Hematopoietic multipotent progenitor cell treated with erythropoietin and hydrocortisone succinate and interleukin-3 and kit ligand, for 6 days (in vitro differentiated cells): ENCODE measurements around the gene SLC34A1.
"Not testable (repeated sequence)": the region's sequence is repeated elsewhere in the genome, so short reads cannot be mapped to it uniquely, and the experiment has no call there.

ENCODE experiments used
- DNase-seq: peaks from one replicate; pipeline ENCODE4 v3.0.0-alpha.2; 2015

SLC34A1 gene

GRCh38 chr5:177356746-177357145 is 27.5 kb upstream of the SLC34A1 start:
- DNase-seq, result peak; percentile 75

- DNase-seq, result no peak
These were observed 27.1 kb upstream of the SLC34A1 start for GRCh38 chr5:177357146-177357458.

GRCh38 chr5:177357459-177358351 is 26.5 kb upstream of the SLC34A1 start, which contains the start of gene RGS14:
TSS of gene RGS14 (plus strand) at chr5:177357924. CDS start at chr5:177358025, 101 bp downstream.
- DNase-seq, result peak; percentile 95

- peak; percentile 63 for DNase-seq
These were observed 25.8 kb upstream of the SLC34A1 start for GRCh38 chr5:177358370-177358819.

- DNase-seq, result no peak
These were observed 24.8 kb upstream of the SLC34A1 start for GRCh38 chr5:177359451-177359851.

- no peak for DNase-seq
These were observed 24.4 kb upstream of the SLC34A1 start for GRCh38 chr5:177359860-177360259.

GRCh38 chr5:177360740-177361139 is 23.5 kb upstream of the SLC34A1 start:
- not testable (repeated sequence) for DNase-seq

- peak; percentile 47 for DNase-seq
These were observed 22.6 kb upstream of the SLC34A1 start for GRCh38 chr5:177361418-177362291.

- no peak for DNase-seq
These were observed 22.0 kb upstream of the SLC34A1 start for GRCh38 chr5:177362292-177362609.

GRCh38 chr5:177362610-177363507 is 21.4 kb upstream of the SLC34A1 start:
- DNase-seq, result peak; percentile 82

GRCh38 chr5:177363565-177363964 is 20.7 kb upstream of the SLC34A1 start:
- DNase-seq, result no peak

GRCh38 chr5:177364159-177364962 is 19.9 kb upstream of the SLC34A1 start:
- DNase-seq, result no peak

GRCh38 chr5:177365845-177366527 is 18.2 kb upstream of the SLC34A1 start:
- no peak for DNase-seq

GRCh38 chr5:177366528-177367322 is 17.5 kb upstream of the SLC34A1 start:
- DNase-seq, result peak; percentile 81

- no peak for DNase-seq
These were observed 16.8 kb upstream of the SLC34A1 start for GRCh38 chr5:177367323-177367848.

- no peak for DNase-seq
These were observed 16.0 kb upstream of the SLC34A1 start for GRCh38 chr5:177367981-177368868.

GRCh38 chr5:177368869-177369644 is 15.2 kb upstream of the SLC34A1 start:
- peak; percentile 76 for DNase-seq
